CD14-positive monocyte (primary cell): ENCODE data around the gene SLC25A5. TPM values are rescaled to one million over a fixed set of nuclear protein-coding genes. Genes with fewer than 3 reads are reported as not detected.
A peak's percentile ranks its signal among the peaks of the same experiment; 100 is the strongest.

Source experiments
- DNase-seq, 3 donors: peaks; one replicate each; pipeline ENCODE4 v3.0.0-alpha.2; 2011 to 2022
- H2AFZ ChIP-seq: 2 replicates; pipeline ENCODE4 v1.6.0; 2012; ENCODE audit warnings: mild to moderate bottlenecking, low read depth, low read length, inconsistent platforms; ENCODE audit not compliant: insufficient read depth, poor library complexity, severe bottlenecking
- H3K27ac ChIP-seq, 2 donors: 1 replicate in 1 of 2; 2 replicates in 1 of 2; pipeline ENCODE4 v1.5.1; 2012 to 2013; ENCODE audit warnings: low read length in 2 of 2, control low read depth in 1 of 2, inconsistent platforms in 1 of 2, low read depth in 1 of 2, mild to moderate bottlenecking in 1 of 2
- H3K27me3 ChIP-seq, 2 donors: one replicate each; pipeline versions ENCODE4 v1.6.0 to v1.6.1; 2011 to 2013; ENCODE audit warnings: low read length in 2 of 2; ENCODE audit not compliant: control insufficient read depth in 2 of 2, insufficient read depth in 2 of 2
- H3K36me3 ChIP-seq, 2 donors: replicated peaks in 1 of 2; 1 replicate in 1 of 2; 2 replicates in 1 of 2; pipeline versions ENCODE4 v1.5.1 to v1.6.1; 2012 to 2013; ENCODE audit warnings: low read length in 2 of 2, control low read depth in 1 of 2, inconsistent platforms in 1 of 2, mild to moderate bottlenecking in 1 of 2; ENCODE audit not compliant: insufficient read depth in 2 of 2, control insufficient read depth in 1 of 2
- H3K4me1 ChIP-seq, 2 donors: 1 replicate in 1 of 2; 2 replicates in 1 of 2; pipeline versions ENCODE4 v1.5.1 to v1.6.1; 2012 to 2013; ENCODE audit warnings: low read length in 2 of 2, control low read depth in 1 of 2, inconsistent platforms in 1 of 2, mild to moderate bottlenecking in 1 of 2, moderate library complexity in 1 of 2; ENCODE audit not compliant: insufficient read depth in 2 of 2, control insufficient read depth in 1 of 2
- H3K4me2 ChIP-seq: replicated peaks from 2 replicates; pipeline ENCODE3; 2012; ENCODE audit warnings: low read length, moderate library complexity, mild to moderate bottlenecking; ENCODE audit not compliant: poor library complexity, severe bottlenecking; ENCODE audit errors: extremely low read depth
- H3K4me3 ChIP-seq, 3 experiments: fragments of 200-600 bp in 1 of 3; sonication (generic) in 1 of 3; replicated peaks in 1 of 3; 1 replicate in 2 of 3; 2 replicates in 1 of 3; pipeline ENCODE4 v1.5.1; 2011 to 2013; ENCODE audit warnings: low read length in 3 of 3, mild to moderate bottlenecking in 3 of 3, control low read depth in 2 of 3, low read depth in 2 of 3, inconsistent platforms in 1 of 3, moderate library complexity in 1 of 3
- H3K79me2 ChIP-seq: 2 replicates; pipeline ENCODE4 v1.6.0; 2012; ENCODE audit warnings: mild to moderate bottlenecking, control low read depth, inconsistent platforms, low read length, moderate library complexity; ENCODE audit not compliant: insufficient read depth
- H3K9ac ChIP-seq: 2 replicates; pipeline ENCODE4 v1.6.0; 2017; ENCODE audit warnings: low read length, mild to moderate bottlenecking; ENCODE audit not compliant: insufficient read depth, poor library complexity, severe bottlenecking
- H3K9me3 ChIP-seq, 2 donors: replicated peaks in 1 of 2; 1 replicate in 1 of 2; 2 replicates in 1 of 2; pipeline versions ENCODE4 v1.5.1 to v1.6.1; 2012 to 2013; ENCODE audit warnings: low read length in 2 of 2, control low read depth in 1 of 2; ENCODE audit not compliant: control insufficient read depth in 1 of 2, insufficient read depth in 1 of 2
- H4K20me1 ChIP-seq: 2 replicates; pipeline ENCODE4 v1.6.0; 2012; ENCODE audit warnings: mild to moderate bottlenecking, low read length, control low read depth, moderate library complexity; ENCODE audit not compliant: insufficient read depth
- H3K27ac Mint-ChIP-seq, 7 donors: one replicate each; pipeline ENCODE4 v1.8.0; 2020; ENCODE audit warnings: mild to moderate bottlenecking in 7 of 7, mixed read lengths in 7 of 7, moderate library complexity in 6 of 7, inconsistent platforms in 2 of 7
- H3K27me3 Mint-ChIP-seq, 3 donors: one replicate each; pipeline ENCODE4 v1.8.0; 2021 to 2022; ENCODE audit warnings: low read depth in 3 of 3, mild to moderate bottlenecking in 3 of 3, mixed read lengths in 3 of 3, moderate library complexity in 3 of 3, inconsistent platforms in 1 of 3
- H3K36me3 Mint-ChIP-seq, 2 donors: one replicate each; pipeline ENCODE4 v1.8.0; 2020; ENCODE audit warnings: mixed read lengths in 2 of 2, inconsistent platforms in 1 of 2, mild to moderate bottlenecking in 1 of 2
- H3K4me1 Mint-ChIP-seq: one replicate; pipeline ENCODE4 v1.8.0; 2020; ENCODE audit warnings: mild to moderate bottlenecking, mixed read lengths
- H3K4me3 Mint-ChIP-seq, 2 donors: one replicate each; pipeline ENCODE4 v1.8.0; 2020; ENCODE audit warnings: mild to moderate bottlenecking in 2 of 2, mixed read lengths in 2 of 2, moderate library complexity in 1 of 2
- H3K9me3 Mint-ChIP-seq, 7 donors: one replicate each; pipeline ENCODE4 v1.8.0; 2020 to 2022; ENCODE audit warnings: mixed read lengths in 7 of 7, mild to moderate bottlenecking in 6 of 7, moderate library complexity in 6 of 7, inconsistent platforms in 2 of 7
- WGBS: methylation state at CpG from one replicate; pipeline ENCODE4 v1.1.5; 2013; ENCODE audit warnings: missing lambda C conversion rate; ENCODE audit not compliant: insufficient coverage; 5-methylcytosine and 5-hydroxymethylcytosine counted together
- intact Hi-C, 2 donors: fragments of 100-400 bp; cut with micrococcal nuclease; formaldehyde crosslinking; loops; one replicate each; pipeline versions ENCODE4 v1.15.0 to v1.15.1; 2023
- polyA plus RNA-seq, 3 donors: library from polyadenylated mRNA; depleted of rRNA in 1 of 3; unstranded in 2 of 3; stranded (reverse) in 1 of 3; fragments of 300-500 nt in 2 of 3; fragments of >200 nt in 1 of 3; fragmentation: Illumina TruSeq in 2 of 3; gene quantifications; 1 replicate in 2 of 3; 2 replicates in 1 of 3; pipeline ENCODE4 v1.2.3, GENCODE V29; 2012 to 2021
- TF ChIP-seq, protein P1 (sequence below): fragments of 200-600 bp; IDR thresholded peaks from one replicate; pipeline ENCODE4 v1.8.0; 2022; ENCODE audit warnings: antibody characterized with exemption, mild to moderate bottlenecking

The SLC25A5 gene
- polyA plus RNA-seq, 3 donors, result 436 to 491 (median 468) TPM

DNA sequence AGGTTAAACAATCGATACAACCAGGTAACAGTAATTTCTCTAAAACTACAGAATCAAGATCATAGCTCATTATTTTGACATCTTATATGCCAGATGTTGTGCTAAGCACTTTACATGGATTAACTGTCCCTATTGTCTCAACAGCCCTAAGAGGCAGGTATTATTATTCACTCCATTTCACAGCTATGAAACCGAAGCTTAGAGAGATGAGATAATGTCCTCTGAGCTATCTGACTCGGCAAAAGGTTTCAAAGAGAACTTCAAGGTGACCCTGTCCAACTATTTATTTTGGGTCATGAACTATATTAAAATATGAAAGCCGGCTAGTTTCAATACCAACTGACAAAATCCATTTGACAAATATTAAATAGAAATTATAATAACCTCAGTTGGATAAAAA, 10.3 kb downstream of the SLC25A5 start:
- no peak overlapping the region for H3K4me3 ChIP-seq
- no peak overlapping the region for H3K27ac ChIP-seq
- peaks cover 0 to 3% (median 0%) of the 10 kb centered on the region in 7 donors for H3K9me3 Mint-ChIP-seq
- intact Hi-C loops, result no loop called here
- DNase-seq, result no peak
- H3K9me3 ChIP-seq, result no peaks in the 10 kb centered on the region
- H3K36me3 ChIP-seq, result no peaks in the 10 kb centered on the region
- no peaks in the 10 kb centered on the region for H3K36me3 Mint-ChIP-seq
- peaks cover 18% of the 10 kb centered on the region for H3K4me1 Mint-ChIP-seq
- no peak overlapping the region for H3K27ac Mint-ChIP-seq
- H3K9ac ChIP-seq, result no peak overlapping the region
- H3K4me3 Mint-ChIP-seq, result no peak overlapping the region
- no peaks in the 10 kb centered on the region for H3K79me2 ChIP-seq
- TF ChIP-seq, protein P1, sequence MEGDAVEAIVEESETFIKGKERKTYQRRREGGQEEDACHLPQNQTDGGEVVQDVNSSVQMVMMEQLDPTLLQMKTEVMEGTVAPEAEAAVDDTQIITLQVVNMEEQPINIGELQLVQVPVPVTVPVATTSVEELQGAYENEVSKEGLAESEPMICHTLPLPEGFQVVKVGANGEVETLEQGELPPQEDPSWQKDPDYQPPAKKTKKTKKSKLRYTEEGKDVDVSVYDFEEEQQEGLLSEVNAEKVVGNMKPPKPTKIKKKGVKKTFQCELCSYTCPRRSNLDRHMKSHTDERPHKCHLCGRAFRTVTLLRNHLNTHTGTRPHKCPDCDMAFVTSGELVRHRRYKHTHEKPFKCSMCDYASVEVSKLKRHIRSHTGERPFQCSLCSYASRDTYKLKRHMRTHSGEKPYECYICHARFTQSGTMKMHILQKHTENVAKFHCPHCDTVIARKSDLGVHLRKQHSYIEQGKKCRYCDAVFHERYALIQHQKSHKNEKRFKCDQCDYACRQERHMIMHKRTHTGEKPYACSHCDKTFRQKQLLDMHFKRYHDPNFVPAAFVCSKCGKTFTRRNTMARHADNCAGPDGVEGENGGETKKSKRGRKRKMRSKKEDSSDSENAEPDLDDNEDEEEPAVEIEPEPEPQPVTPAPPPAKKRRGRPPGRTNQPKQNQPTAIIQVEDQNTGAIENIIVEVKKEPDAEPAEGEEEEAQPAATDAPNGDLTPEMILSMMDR, result no peak
- no peak overlapping the region for H2AFZ ChIP-seq
- WGBS, result no CpG with 5 or more reads among the region's 4 CpGs
- H4K20me1 ChIP-seq, result no peaks in the 10 kb centered on the region
- peaks cover 14 to 16% of the 10 kb centered on the region in 2 donors for H3K4me1 ChIP-seq
- no peak overlapping the region for H3K4me2 ChIP-seq
- H3K27me3 ChIP-seq, result no peaks in the 10 kb centered on the region
- peaks cover 1 to 15% (median 3%) of the 10 kb centered on the region in 3 donors for H3K27me3 Mint-ChIP-seq

DNA sequence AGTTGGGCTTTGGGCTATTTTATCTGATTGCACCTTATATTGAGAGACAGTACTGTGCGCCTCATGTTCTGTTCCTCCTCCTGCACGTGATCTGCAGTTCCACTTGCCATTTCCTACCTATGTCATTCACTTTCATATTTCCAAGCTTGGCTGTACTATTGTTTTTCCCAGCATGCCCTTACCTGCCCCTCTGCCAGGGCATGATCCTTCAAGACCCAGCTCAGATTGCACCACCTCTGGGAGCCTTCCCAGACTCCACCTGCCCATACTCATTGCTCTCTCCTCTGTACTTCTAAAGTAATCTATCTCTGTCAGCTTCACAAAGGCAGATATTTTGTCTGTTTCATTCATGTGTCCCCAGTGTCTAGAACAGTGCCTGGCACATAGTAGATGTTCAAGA, 11.6 kb downstream of the SLC25A5 start:
- Mint-ChIP-seq H3K4me1 (peaks cover 18% of the 10 kb centered on the region), H3K36me3 (no peaks in the 10 kb centered on the region), H3K27ac (peak overlapping the region in 1 of 7 donors; percentile 7), H3K9me3 (peaks cover 0 to 3% (median 0%) of the 10 kb centered on the region in 7 donors), H3K27me3 (peaks cover 0 to 17% (median 3%) of the 10 kb centered on the region in 3 donors), H3K4me3 (no peak overlapping the region)
- Histone ChIP-seq H3K27me3 (no peaks in the 10 kb centered on the region), H3K79me2 (no peaks in the 10 kb centered on the region), H3K9ac (no peak overlapping the region), H3K36me3 (no peaks in the 10 kb centered on the region), H3K4me2 (no peak overlapping the region), H3K9me3 (no peaks in the 10 kb centered on the region), H2AFZ (no peak overlapping the region), H4K20me1 (no peaks in the 10 kb centered on the region), H3K27ac (no peak overlapping the region), H3K4me3 (no peak overlapping the region), H3K4me1 (peaks cover 14 to 16% of the 10 kb centered on the region in 2 donors)
- no peak for DNase-seq
- TF ChIP-seq, protein P1, result no peak
- 94% methylated on average over 2 of the region's 2 CpGs for WGBS
- intact Hi-C loops, result no loop called here
